Mucosa of stomach (tissue), 1 donor: Measurements from ENCODE around the gene ZBTB3.
"Not testable (repeated sequence)": the region's sequence is repeated elsewhere in the genome, so short reads cannot be mapped to it uniquely, and the experiment has no call there.

Experiments used
- H3K27me3 ChIP-seq: one replicate; pipeline ENCODE4 v1.7.0; 2013; ENCODE audit warnings: mild to moderate bottlenecking, low read length; ENCODE audit not compliant: control insufficient read depth, insufficient read depth
- H3K36me3 ChIP-seq: one replicate; pipeline ENCODE4 v1.7.0; 2013; ENCODE audit warnings: low read length; ENCODE audit not compliant: control insufficient read depth, insufficient read depth
- H3K4me1 ChIP-seq: one replicate; pipeline ENCODE4 v1.7.0; 2013; ENCODE audit warnings: mild to moderate bottlenecking, low read length; ENCODE audit not compliant: control insufficient read depth, insufficient read depth
- H3K4me3 ChIP-seq: one replicate; pipeline ENCODE4 v1.7.0; 2013; ENCODE audit warnings: low read length
- H3K9ac ChIP-seq: one replicate; pipeline ENCODE4 v1.7.0; 2013; ENCODE audit warnings: mild to moderate bottlenecking, low read length, moderate library complexity
- H3K9me3 ChIP-seq: one replicate; pipeline ENCODE4 v1.7.0; 2013; ENCODE audit warnings: mild to moderate bottlenecking, low read length, moderate library complexity; ENCODE audit not compliant: control insufficient read depth
- donor health status: Pancreatic carcinoma.

ZBTB3 gene

DNA sequence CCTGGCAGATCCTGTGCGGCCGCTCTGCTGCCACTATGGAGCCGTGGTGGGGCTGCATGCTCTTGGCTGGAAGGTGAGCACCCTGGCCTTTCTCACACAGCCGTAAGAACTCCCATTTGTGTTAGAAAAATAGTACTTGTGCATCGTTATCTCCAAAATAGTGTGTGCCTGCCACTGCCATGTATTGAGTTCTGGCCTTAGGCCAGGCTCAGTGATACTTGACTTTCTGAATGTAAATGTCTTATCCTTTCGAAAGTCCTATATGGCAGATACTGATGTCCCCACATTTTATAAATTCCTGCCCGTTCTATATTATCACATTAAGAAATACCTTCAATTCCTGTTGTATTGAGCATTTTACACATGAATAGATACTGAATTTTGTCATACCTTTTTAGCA, 28.8 kb upstream of the ZBTB3 start:
- H3K9ac ChIP-seq = no peak overlapping the region
- no peaks in the 10 kb centered on the region for H3K36me3 ChIP-seq
- H3K27me3 ChIP-seq = no peaks in the 10 kb centered on the region
- H3K4me3 ChIP-seq = no peak overlapping the region
- peaks cover 8% of the 10 kb centered on the region for H3K4me1 ChIP-seq
- H3K9me3 ChIP-seq = no peaks in the 10 kb centered on the region

DNA sequence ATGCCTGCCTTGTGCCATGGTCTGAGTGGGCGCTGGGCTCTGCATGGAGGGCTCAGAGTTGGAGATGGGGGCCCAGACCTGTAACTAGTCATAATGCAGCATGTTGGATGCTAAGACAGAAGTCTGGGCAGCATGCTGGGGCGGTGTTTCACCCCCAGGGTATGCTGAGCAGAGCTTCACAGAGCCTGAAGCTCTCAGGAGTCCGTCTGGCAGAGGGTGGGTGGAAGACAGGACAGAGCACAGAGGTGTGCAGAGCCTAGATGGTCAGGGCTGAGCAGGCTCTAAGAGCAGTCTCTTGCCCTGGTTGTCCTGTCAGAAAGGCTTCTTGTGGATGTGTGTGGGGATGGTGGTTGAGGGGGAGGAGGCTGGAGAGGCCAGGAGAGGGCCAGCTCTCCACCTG, 24.5 kb upstream of the ZBTB3 start:
- H3K36me3 ChIP-seq = peaks cover 7% of the 10 kb centered on the region
- no peak overlapping the region for H3K9ac ChIP-seq
- H3K4me3 ChIP-seq = no peak overlapping the region
- H3K4me1 ChIP-seq = no peaks in the 10 kb centered on the region
- no peaks in the 10 kb centered on the region for H3K27me3 ChIP-seq
- no peaks in the 10 kb centered on the region for H3K9me3 ChIP-seq

DNA sequence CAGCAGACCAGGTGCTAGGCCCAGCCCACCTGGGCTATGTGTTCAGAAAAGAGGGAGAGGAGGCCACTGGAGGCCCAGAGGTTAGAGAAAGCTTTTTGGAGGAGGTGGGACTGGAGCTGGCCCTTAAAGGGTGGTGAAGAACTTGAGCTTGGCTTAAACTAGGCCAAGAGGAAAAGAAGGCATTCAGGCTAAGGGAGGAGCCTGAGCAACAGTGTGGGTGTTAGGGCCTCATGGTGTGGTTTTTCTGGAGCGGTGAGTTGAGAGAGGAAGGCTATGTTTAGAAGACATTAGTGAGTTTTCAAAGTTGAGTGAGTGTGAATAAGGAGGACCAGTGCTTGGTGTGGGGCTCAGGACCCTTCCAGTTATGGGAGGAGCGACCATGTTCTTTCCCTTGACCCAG, 23.4 kb upstream of the ZBTB3 start:
- Histone ChIP-seq H3K9ac (no peak overlapping the region), H3K9me3 (no peaks in the 10 kb centered on the region), H3K36me3 (peaks cover 7% of the 10 kb centered on the region), H3K4me1 (no peaks in the 10 kb centered on the region), H3K27me3 (no peaks in the 10 kb centered on the region), H3K4me3 (no peak overlapping the region)

DNA sequence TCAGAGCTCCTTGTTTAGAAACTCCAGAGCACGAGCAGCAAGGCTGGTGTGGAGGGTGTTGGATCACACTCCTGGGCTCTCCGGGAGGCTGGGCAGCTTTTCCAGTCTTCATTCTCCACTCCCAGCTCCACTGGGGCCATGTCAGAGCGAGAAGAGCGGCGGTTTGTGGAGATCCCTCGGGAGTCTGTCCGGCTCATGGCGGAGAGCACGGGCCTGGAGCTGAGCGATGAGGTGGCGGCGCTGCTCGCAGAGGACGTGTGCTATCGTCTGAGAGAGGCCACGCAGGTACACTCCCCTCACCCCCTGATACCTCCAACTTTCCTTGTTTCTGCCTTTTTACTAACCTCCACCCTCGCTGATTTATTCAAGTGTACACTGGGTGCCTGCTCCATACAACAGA, 21.7 kb upstream of the ZBTB3 start:
- H3K36me3 ChIP-seq = peaks cover 7% of the 10 kb centered on the region
- no peaks in the 10 kb centered on the region for H3K9me3 ChIP-seq
- H3K4me1 ChIP-seq = peaks cover 7% of the 10 kb centered on the region
- H3K27me3 ChIP-seq = no peaks in the 10 kb centered on the region
- no peak overlapping the region for H3K9ac ChIP-seq
- no peak overlapping the region for H3K4me3 ChIP-seq

DNA sequence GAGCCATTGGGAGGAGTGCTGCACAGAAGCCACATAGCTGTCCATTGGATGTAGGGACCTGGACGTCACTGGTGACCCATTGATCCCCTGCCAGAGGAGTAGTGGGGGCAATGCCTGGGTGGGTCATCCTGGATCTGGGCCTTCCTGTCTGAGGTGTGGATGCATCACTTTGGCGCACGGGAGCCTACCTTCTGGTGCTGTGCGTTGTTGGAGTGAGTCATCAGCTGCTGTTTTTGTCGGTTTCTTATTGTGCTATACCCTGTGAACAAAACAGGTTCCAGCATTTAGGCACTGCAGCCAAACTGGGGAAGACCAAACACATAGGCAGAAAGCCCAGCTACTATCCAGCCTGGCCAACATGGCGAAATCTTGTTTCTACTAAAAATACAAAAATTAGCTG, 20.4 kb upstream of the ZBTB3 start:
- H3K9ac ChIP-seq = no peak overlapping the region
- no peaks in the 10 kb centered on the region for H3K9me3 ChIP-seq

DNA sequence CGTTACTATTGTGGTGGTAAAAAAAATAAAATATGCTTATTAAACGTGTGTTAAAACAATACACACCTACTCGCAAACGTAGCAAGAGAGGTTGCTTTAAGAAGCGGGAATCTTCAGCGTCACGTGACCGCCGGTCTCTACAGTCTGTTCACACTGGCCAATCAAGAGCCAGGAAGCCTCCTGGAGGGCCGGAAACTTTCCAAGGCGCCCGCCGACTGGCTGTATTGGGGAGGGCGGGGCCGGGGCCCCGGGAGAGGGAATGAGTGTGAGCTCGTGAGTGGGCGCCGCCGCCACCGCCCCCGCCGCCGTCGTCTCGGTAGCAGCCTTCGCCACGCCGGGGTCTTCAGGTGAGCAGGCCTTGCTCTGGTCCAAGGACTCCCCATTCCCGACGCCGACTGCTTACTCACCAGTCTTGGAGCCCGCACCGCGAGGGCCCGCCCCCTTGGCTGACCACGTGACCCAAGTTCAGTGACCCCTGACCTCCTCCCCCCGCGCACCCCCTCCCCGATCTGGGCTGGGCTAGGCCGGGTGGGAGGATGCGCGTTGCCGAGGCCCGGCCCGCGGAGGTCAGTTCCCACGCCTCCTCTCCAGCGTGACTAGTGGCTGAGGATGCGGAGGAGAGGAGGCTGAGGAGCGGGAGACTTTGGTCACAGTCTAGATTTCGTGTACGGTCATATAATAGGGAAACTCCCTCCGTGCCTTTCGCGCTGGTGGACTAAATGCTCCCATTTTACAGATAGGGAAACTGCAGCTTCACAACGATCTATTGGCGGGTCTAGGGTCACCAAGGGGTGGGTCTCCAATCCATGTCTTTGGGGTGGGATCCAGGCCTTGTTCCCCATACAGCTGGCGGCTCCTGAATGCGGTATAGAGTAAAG, 17.4 kb upstream of the ZBTB3 start, which contains the start of gene TAF6L:
Gene TAF6L, plus strand, starts transcription at position 253 of the 878 bp plus-strand sequence. CDS start 4,388 bp downstream, outside the sequence.
- Histone ChIP-seq H3K9me3 (no peaks in the 10 kb centered on the region), H3K36me3 (peaks cover 7% of the 10 kb centered on the region), H3K9ac (peak within 1 kb of the TSS; percentile 76), H3K4me1 (peaks cover 18% of the 10 kb centered on the region), H3K4me3 (peak within 1 kb of the TSS; percentile 85), H3K27me3 (no peaks in the 10 kb centered on the region)

More for the DNA sequence above, 20.4 kb upstream of the ZBTB3 start:
- Histone ChIP-seq H3K4me1 (peaks cover 18% of the 10 kb centered on the region), H3K4me3 (no peak overlapping the region), H3K27me3 (no peaks in the 10 kb centered on the region), H3K36me3 (peaks cover 7% of the 10 kb centered on the region)

DNA sequence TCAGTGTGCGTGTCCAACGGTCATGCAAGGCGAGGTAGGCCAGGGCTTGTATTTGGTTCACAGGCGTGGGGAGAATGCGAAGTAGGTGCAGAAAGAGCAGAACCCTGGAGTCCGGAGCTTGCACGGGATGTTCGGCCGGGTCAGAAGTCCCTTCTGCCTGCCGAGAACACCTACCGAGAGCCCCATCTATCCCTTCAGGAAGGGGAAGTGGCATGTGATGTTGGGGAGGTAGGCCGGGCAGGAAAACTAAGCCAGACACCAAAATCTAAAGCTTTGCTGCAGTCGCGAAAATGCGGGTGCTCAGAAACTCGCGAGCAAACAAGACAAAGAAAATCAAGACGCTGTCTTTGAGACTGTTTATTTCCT, 16.8 kb upstream of the ZBTB3 start:
- peak overlapping the region; percentile 14 for H3K4me3 ChIP-seq
- H3K36me3 ChIP-seq = peaks cover 5% of the 10 kb centered on the region
- peak overlapping the region; percentile 24 for H3K9ac ChIP-seq
- H3K27me3 ChIP-seq = no peaks in the 10 kb centered on the region
- H3K4me1 ChIP-seq = peaks cover 18% of the 10 kb centered on the region
- H3K9me3 ChIP-seq = no peaks in the 10 kb centered on the region

DNA sequence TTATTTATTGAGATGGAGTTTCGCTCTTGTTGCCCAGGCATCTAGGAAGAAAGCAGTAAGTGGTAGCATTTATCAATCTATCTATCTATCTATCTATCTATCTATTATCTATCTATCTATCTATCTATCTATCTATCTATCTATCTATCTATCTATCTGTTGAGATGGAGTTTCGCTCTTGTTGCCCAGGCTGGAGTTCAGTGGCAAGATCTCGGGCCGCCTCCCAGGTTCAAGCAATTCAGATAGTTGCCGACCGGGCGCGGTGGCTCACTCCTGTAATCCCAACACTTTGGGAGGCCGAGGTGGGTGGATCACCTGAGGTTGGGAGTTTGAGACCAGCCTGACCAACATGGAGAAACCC, 6.9 kb upstream of the ZBTB3 start:
- not testable (repeated sequence) for H3K27me3 ChIP-seq, H3K9ac ChIP-seq, H3K4me1 ChIP-seq, H3K36me3 ChIP-seq, H3K4me3 ChIP-seq, H3K9me3 ChIP-seq

DNA sequence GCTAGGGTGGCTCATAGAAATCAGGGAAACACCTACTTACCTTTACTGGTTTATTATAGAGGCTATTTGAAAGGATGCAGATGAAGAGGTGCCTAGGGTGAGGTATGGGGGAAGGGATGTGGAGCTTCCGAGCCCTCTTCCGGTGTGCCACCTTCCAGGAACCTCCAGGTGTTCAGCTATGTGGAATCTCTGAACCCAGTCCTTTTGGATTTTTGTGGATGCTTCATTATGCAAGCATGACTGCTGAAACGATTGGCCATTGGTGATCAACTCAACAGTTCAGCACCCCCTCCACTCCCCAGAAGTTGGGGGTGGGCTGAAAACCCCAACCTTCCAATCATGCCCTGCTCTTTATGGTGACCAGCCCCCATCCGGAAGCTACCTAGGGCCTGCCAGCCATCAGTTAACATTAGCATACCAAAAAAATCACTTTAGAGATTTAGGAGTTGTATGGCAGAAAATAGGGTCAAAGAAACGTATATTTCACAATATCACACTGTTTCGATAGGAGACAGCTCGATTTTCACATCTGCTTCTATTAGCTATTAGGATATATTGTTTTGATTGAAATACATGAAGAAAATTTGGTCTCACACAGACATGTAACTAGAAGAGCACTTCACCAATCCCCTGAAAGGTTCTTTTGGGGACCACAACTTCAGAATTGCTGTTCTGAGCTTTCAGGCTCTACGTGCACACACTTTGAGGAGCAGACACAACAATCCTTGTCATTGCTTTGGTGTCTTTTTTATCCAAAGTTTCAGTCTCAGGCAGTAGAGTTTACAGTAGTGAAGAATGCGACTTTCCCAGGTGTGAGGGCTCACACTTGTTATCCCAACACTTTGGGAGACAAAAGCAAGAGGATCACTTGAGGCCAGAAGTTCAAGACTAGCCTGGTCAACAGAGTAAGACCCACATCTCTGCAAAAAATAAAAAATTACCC, 4.2 kb upstream of the ZBTB3 start:
- Histone ChIP-seq H3K36me3 (no peaks in the 10 kb centered on the region), H3K4me3 (no peak overlapping the region), H3K9me3 (no peaks in the 10 kb centered on the region), H3K9ac (no peak overlapping the region), H3K27me3 (no peaks in the 10 kb centered on the region), H3K4me1 (peaks cover 9% of the 10 kb centered on the region)

DNA sequence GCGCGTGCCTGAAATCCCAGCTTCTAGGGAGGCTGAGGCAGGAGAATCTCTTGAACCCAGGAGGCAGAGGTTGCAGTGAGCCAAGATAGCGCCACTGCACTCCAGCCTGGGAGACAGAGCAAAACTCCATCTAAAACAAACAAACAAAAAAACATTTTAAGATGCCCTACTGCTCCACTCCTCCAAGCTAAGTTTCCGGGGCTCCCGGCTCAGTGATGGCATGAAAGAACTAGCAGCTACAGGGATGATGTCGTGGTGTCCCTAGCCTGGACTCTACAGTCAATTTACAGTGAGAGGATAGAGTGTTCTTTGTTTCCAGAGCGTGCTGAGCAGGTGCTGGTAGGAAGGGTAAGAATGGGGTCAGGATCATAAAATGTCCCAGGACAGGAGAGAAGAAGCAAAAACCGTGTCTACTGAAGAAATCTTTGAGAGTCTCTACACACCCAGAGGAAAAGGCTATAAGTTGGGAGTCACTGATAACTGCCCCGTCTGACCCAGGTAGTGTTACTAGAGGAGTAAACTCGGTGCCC, 1.2 kb upstream of the ZBTB3 start:
- no peaks in the 10 kb centered on the region for H3K9me3 ChIP-seq
- H3K27me3 ChIP-seq = no peaks in the 10 kb centered on the region
- no peak overlapping the region for H3K9ac ChIP-seq
- no peaks in the 10 kb centered on the region for H3K36me3 ChIP-seq
- peaks cover 30% of the 10 kb centered on the region for H3K4me1 ChIP-seq
- H3K4me3 ChIP-seq = no peak overlapping the region

DNA sequence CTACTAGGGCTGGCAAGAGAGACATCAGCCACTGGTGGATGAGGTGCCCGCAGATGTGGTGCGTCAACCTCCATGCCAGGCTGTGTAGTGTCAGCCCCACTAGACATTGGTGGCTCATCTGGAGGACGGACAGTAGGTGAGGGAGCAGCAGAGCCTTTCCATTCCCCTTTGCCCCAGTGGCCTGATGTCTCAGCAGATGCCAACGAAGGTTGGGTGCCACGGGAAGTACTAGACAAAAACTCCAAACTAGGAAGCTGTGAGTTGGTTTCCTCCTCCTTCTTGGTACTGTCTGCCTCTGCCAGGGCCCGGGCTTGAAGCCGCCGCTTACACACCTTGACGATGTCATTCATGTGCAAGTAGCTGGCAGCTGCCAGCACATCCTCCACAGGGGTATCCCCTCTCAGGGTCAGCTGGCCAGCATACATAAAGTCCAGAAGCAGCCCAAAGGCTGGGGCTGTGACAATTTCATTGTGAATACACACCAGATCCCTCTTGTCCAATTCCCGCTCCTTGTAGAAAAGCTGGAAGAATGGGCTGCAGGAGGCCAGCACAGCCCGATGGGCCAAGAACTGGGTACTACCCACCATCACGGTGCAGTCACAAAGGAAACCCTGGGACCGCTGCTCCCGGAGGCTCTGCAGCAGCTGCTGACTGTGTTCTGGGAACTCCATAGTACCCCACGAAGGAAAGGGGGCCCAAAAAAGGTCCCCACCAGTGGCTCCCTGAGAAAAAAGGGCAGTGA, 795 bp downstream of the ZBTB3 start:
- Histone ChIP-seq H3K4me1 (peaks cover 34% of the 10 kb centered on the region), H3K27me3 (no peaks in the 10 kb centered on the region), H3K36me3 (no peaks in the 10 kb centered on the region), H3K9ac (peak overlapping the region; percentile 67), H3K4me3 (peak overlapping the region; percentile 57), H3K9me3 (no peaks in the 10 kb centered on the region)
